H1 (cell line): ENCODE measurements around the gene GABRB2.

Experiments
- EZH2 ChIP-seq: fragments of 200-600 bp; sonication (generic); IDR thresholded peaks from 2 replicates; pipeline ENCODE4 v1.7.1; 2012; ENCODE audit warnings: low read depth, mild to moderate bottlenecking, moderate library complexity, low read length, inconsistent platforms; ENCODE audit not compliant: severe bottlenecking
- HDAC6 ChIP-seq: IDR thresholded peaks from one replicate; pipeline ENCODE4 v1.7.1; 2012; ENCODE audit warnings: low read depth, mild to moderate bottlenecking, inconsistent platforms, low read length, moderate library complexity
- POLR2A ChIP-seq, 2 experiments: IDR thresholded peaks; 1 replicate in 1 of 2; 2 replicates in 1 of 2; pipeline ENCODE4 v1.6.1; 2011; ENCODE audit warnings: low read depth in 2 of 2, low read length in 2 of 2, mild to moderate bottlenecking in 2 of 2; ENCODE audit errors: control extremely low read depth in 1 of 2
- YY1 ChIP-seq: IDR thresholded peaks from 2 replicates; pipeline ENCODE4 v1.6.1; 2011; ENCODE audit warnings: low read depth, mild to moderate bottlenecking, low read length
- TF ChIP-seq, protein P1 (sequence below), 3 experiments: IDR thresholded peaks; 1 replicate in 2 of 3; 2 replicates in 1 of 3; pipeline versions ENCODE4 v1.5.1 to v1.6.1; 2011; ENCODE audit warnings: low read length in 3 of 3, mild to moderate bottlenecking in 3 of 3, inconsistent platforms in 2 of 3, low read depth in 1 of 3, moderate library complexity in 1 of 3; ENCODE audit not compliant: insufficient read depth in 1 of 3; ENCODE audit errors: control extremely low read depth in 1 of 3

DNA sequence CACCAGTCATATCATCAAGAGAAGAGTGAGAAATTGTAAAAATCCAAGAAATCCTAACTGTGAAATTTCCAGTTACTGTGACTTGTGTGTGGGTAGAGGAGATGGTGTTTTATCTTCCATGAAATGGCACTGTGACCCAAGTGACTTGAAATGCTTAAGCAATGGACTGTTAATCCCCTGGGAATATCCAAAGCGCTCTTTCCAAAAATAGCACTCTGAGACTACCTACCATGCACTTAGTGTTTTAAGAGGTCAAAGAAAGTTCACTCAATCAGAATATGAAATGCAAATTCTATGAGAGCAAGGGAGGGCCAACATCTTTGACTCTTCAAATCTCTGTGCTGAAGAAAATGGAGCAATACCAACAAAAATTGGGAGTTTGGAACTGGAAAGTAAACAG is 244.0 kb downstream of the GABRB2 start:
- TF ChIP-seq, protein P1, sequence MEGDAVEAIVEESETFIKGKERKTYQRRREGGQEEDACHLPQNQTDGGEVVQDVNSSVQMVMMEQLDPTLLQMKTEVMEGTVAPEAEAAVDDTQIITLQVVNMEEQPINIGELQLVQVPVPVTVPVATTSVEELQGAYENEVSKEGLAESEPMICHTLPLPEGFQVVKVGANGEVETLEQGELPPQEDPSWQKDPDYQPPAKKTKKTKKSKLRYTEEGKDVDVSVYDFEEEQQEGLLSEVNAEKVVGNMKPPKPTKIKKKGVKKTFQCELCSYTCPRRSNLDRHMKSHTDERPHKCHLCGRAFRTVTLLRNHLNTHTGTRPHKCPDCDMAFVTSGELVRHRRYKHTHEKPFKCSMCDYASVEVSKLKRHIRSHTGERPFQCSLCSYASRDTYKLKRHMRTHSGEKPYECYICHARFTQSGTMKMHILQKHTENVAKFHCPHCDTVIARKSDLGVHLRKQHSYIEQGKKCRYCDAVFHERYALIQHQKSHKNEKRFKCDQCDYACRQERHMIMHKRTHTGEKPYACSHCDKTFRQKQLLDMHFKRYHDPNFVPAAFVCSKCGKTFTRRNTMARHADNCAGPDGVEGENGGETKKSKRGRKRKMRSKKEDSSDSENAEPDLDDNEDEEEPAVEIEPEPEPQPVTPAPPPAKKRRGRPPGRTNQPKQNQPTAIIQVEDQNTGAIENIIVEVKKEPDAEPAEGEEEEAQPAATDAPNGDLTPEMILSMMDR (IDR thresholded peaks at IDR 0.05; ENCODE audit: control extremely low read depth in 1 of 3, insufficient read depth in 1 of 3, low read depth in 1 of 3, low read length in 3 of 3): no peak
- TF ChIP-seq POLR2A (IDR thresholded peaks at IDR 0.05; ENCODE audit: control extremely low read depth in 1 of 2, low read depth in 2 of 2, low read length in 2 of 2): no peak
- TF ChIP-seq YY1: no peak
- no peak for TF ChIP-seq HDAC6
- TF ChIP-seq EZH2: no peak
